PC-9 (cell line): ENCODE measurements around the gene ARSG. TPM values are rescaled to one million over a fixed set of nuclear protein-coding genes. Genes with fewer than 3 reads are reported as not detected.
A peak's percentile ranks its signal among the peaks of the same experiment; 100 is the strongest.

Experiments used
- BruUV-seq: library from RNA; stranded (reverse); fragments of 400-500 nt; replicated peaks from 2 replicates; lab custom pipeline; 2021; lab: Mats Ljungman, UMichigan
- CTCF ChIA-PET: fragments of 300-600 bp; sonication (Branson Sonifier 250); formaldehyde crosslinking; loops from one replicate; lab custom pipeline; 2022; ENCODE audit warnings: antibody characterized with exemption; lab: Charles Lee
- POLR2A ChIA-PET: fragments of 300-600 bp; sonication (Branson Sonifier 250); formaldehyde crosslinking; loops from one replicate; lab custom pipeline; 2022; ENCODE audit warnings: antibody characterized with exemption; ENCODE audit not compliant: unreplicated experiment; lab: Charles Lee
- DNase-seq, 2 experiments: peaks; one replicate each; pipeline versions ENCODE4 v3.0.0 to v3.0.0-alpha.2; 2015 to 2022; ENCODE audit warnings: mixed read lengths in 1 of 2
- H2AFZ ChIP-seq: fragments of 200-600 bp; sonication (generic); 2 replicates; pipeline ENCODE4 v1.8.1; 2017; ENCODE audit warnings: antibody characterized with exemption
- H3F3A ChIP-seq: fragments of 200-600 bp; sonication (generic); 2 replicates; pipeline ENCODE4 v1.8.1; 2017; ENCODE audit warnings: antibody characterized with exemption, mild to moderate bottlenecking, low read depth; ENCODE audit not compliant: insufficient read depth
- H3K27ac ChIP-seq: fragments of 200-600 bp; sonication (generic); 2 replicates; pipeline ENCODE4 v1.6.1; 2016; ENCODE audit warnings: mixed run types
- H3K27me3 ChIP-seq: fragments of 200-600 bp; sonication (generic); 2 replicates; pipeline ENCODE4 v1.6.1; 2016; ENCODE audit warnings: low read depth, mixed run types; ENCODE audit not compliant: insufficient read depth
- H3K36me3 ChIP-seq: fragments of 200-600 bp; sonication (generic); 2 replicates; pipeline ENCODE4 v1.6.1; 2016; ENCODE audit warnings: low read depth, mixed run types
- H3K4me1 ChIP-seq: fragments of 200-600 bp; sonication (generic); replicated peaks from 2 replicates; pipeline ENCODE4 v1.6.1; 2016; ENCODE audit warnings: mixed run types; ENCODE audit not compliant: insufficient read depth
- H3K4me2 ChIP-seq: fragments of 200-600 bp; sonication (generic); 2 replicates; pipeline ENCODE4 v1.6.1; 2017; ENCODE audit warnings: mixed run types
- H3K4me3 ChIP-seq: fragments of 200-600 bp; sonication (generic); 2 replicates; pipeline ENCODE4 v1.6.1; 2016; ENCODE audit warnings: mixed run types
- H3K79me2 ChIP-seq: fragments of 200-600 bp; sonication (generic); 2 replicates; pipeline ENCODE4 v1.6.1; 2017; ENCODE audit warnings: low read depth, mixed run types
- H3K9me2 ChIP-seq: fragments of 200-600 bp; sonication (generic); 2 replicates; pipeline ENCODE4 v1.8.1; 2017; ENCODE audit warnings: mild to moderate bottlenecking; ENCODE audit not compliant: insufficient read depth
- H3K9me3 ChIP-seq: fragments of 200-600 bp; sonication (generic); 2 replicates; pipeline ENCODE4 v1.8.1; 2016; ENCODE audit warnings: low read depth; ENCODE audit not compliant: insufficient read depth
- H4K20me1 ChIP-seq: fragments of 200-600 bp; sonication (generic); 2 replicates; pipeline ENCODE4 v1.8.1; 2017; ENCODE audit not compliant: insufficient read depth
- EZH2 ChIP-seq: fragments of 200-600 bp; sonication (generic); IDR thresholded peaks from 2 replicates; pipeline ENCODE4 v1.8.0; 2017; ENCODE audit warnings: antibody characterized with exemption, low read depth
- intact Hi-C: fragments of 100-400 bp; cut with micrococcal nuclease; formaldehyde crosslinking; loops from one replicate; pipeline ENCODE4 v1.10.0; 2022; ENCODE audit not compliant: unreplicated experiment
- total RNA-seq: library from RNA; stranded (reverse); gene quantifications from 2 replicates; pipeline ENCODE4 v1.2.3, GENCODE V29; 2021
- TF ChIP-seq, protein P1 (sequence below): fragments of 200-600 bp; sonication (generic); conservative IDR thresholded peaks from 2 replicates; pipeline ENCODE4 v1.6.1; 2017; ENCODE audit warnings: mixed run types, antibody characterized with exemption, mild to moderate bottlenecking, moderate library complexity

The ARSG gene
- total RNA-seq, 1 experiment from 2014 or later, result 4.0 TPM

DNA sequence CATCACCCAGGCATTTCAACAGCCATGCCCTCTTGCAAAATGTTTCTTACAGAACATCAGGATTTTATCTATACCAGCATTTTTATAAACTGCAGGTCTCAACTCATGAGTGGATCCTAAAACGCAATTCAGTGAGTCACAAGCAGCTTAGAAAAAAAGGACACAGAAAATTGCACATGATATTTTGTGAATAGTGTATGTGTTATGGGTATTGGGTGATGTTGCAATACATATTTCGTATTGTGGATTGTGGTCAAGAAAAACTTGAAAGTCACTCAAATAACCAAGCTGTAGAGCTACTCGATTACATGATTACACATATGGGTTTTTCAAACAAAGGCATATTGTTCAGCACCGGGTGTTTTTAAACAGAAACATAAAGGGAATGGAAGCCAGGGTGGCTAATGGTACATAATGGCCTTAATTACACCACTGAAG lies 164.6 kb downstream of the ARSG start:
- POLR2A ChIA-PET, result no interaction called here
- H3K4me3 ChIP-seq, result peak overlapping the region; percentile 68
- CTCF ChIA-PET, result interaction anchor here (0.5 to 0.6 kb wide), 2 partner anchors 15 to 208 kb away, joined by 3 read pairs; no protein-coding TSS in a partner anchor
- H3K9me2 ChIP-seq, result no peaks in the 10 kb centered on the region
- H3K27me3 ChIP-seq, result no peaks in the 10 kb centered on the region
- no peak for DNase-seq
- TF ChIP-seq, protein P1, sequence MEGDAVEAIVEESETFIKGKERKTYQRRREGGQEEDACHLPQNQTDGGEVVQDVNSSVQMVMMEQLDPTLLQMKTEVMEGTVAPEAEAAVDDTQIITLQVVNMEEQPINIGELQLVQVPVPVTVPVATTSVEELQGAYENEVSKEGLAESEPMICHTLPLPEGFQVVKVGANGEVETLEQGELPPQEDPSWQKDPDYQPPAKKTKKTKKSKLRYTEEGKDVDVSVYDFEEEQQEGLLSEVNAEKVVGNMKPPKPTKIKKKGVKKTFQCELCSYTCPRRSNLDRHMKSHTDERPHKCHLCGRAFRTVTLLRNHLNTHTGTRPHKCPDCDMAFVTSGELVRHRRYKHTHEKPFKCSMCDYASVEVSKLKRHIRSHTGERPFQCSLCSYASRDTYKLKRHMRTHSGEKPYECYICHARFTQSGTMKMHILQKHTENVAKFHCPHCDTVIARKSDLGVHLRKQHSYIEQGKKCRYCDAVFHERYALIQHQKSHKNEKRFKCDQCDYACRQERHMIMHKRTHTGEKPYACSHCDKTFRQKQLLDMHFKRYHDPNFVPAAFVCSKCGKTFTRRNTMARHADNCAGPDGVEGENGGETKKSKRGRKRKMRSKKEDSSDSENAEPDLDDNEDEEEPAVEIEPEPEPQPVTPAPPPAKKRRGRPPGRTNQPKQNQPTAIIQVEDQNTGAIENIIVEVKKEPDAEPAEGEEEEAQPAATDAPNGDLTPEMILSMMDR, result no peak
- TF ChIP-seq EZH2, result no peak
- peaks cover 27% of the 10 kb centered on the region for H3K4me1 ChIP-seq
- no peaks in the 10 kb centered on the region for H3K9me3 ChIP-seq
- peak overlapping the region; percentile 79 for H3K27ac ChIP-seq
- H4K20me1 ChIP-seq, result no peaks in the 10 kb centered on the region
- no TSS peak for BruUV-seq
- H3F3A ChIP-seq, result peaks cover 30% of the 10 kb centered on the region
- intact Hi-C loops, result loop anchor here (2.0 kb wide), 1 partner anchor 57 kb away; the partner anchor contains the start of gene PRKAR1A
- H3K79me2 ChIP-seq, result no peaks in the 10 kb centered on the region
- H3K36me3 ChIP-seq, result no peaks in the 10 kb centered on the region
- 0 out of 2 replicates have a peak overlapping the region, but pooled peaks have one; percentile 15 for H2AFZ ChIP-seq
- peak overlapping the region; percentile 92 for H3K4me2 ChIP-seq

DNA sequence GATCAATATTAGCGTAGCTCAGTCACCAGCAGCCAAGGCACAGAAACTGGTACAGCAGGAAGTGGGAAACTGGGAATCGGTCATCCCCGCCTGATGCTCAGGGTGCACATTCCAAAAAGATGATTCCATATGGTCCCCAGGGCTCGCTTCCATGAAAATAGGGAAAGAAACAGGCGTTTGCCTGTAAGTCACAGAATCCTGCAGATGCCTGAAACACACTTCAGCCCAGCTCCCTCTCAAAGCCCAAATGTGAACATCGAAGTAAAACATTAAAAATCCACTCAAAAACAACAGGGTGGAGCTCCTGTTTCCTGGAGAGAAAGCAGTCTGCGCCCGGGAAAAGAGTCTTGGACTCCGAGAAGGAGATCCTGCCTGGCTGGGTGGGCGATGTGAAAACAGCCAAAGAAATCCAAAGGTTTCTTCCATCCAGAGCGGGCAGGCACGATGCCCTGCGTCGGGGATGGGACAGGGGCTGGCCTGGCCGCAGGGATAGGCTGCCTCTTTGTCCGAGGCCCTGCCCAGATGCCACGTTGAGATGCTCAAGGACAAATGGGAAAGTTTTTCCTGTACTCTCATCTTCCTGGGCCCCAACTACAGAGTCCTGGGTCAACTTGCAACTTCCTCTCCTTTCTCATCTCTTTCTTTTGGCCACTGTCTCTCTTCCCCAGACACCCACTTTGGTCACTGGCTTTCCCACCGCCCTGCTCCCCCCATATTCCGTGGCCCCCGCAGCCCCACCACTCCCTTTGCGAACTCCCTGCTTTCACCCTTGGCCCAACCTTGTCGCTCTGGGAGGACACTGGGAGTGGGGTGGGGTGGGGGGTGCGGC lies 165.3 kb downstream of the ARSG start:
- no peak for TF ChIP-seq EZH2
- TF ChIP-seq, protein P1, result no peak
- Histone ChIP-seq H3K36me3 (no peaks in the 10 kb centered on the region), H2AFZ (peak overlapping the region; percentile 85), H3K79me2 (no peaks in the 10 kb centered on the region), H3K4me1 (peaks cover 34% of the 10 kb centered on the region), H3F3A (peaks cover 30% of the 10 kb centered on the region), H3K9me3 (no peaks in the 10 kb centered on the region), H4K20me1 (no peaks in the 10 kb centered on the region), H3K4me2 (peak overlapping the region; percentile 92), H3K4me3 (peak overlapping the region; percentile 68), H3K27ac (peak overlapping the region; percentile 79), H3K27me3 (no peaks in the 10 kb centered on the region), H3K9me2 (no peaks in the 10 kb centered on the region)
- peak; percentile 57 to 91 for DNase-seq
- intact Hi-C loops, result loop anchor here (1.0 to 2.0 kb wide), 2 partner anchors 56 to 209 kb away; partner anchors contain the start of gene PRKAR1A
- ChIA-PET CTCF (interaction anchor here (0.5 to 0.6 kb wide), 2 partner anchors 209 to 224 kb away, joined by 3 to 5 read pairs; no protein-coding TSS in a partner anchor), POLR2A (no interaction called here)
- TSS peak; percentile 47 for BruUV-seq

DNA sequence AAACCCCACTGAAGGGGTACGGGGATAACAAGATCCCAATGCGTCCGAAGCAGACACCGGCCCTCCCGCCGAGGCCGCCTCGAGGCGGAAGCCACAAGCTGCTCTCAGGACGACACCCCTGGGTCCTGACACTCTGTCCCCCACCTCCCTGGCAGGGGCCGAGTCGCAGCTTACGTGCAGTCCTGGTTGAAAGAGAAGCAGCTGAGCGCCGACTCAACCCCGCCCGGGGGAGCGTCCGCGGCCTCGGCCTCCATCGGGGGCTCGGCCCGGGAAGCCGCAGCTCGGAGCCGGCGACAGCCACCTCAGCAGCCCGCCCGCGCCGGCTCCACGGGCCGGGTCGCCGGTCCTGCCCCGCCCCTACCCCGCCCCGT lies 165.9 kb downstream of the ARSG start, which contains the start of gene WIPI1:
Gene WIPI1, minus strand, starts transcription at position 329 of the 371 bp plus-strand sequence. Its CDS starts 75 bp downstream, at position 254.
- no peaks in the 10 kb centered on the region for H3K36me3 ChIP-seq
- no peaks in the 10 kb centered on the region for H4K20me1 ChIP-seq
- ChIA-PET POLR2A (no interaction called here), CTCF (interaction anchor here (0.6 kb wide), 1 partner anchor 224 kb away, joined by 5 read pairs; no protein-coding TSS in a partner anchor)
- H2AFZ ChIP-seq, result peak within 1 kb of the TSS; percentile 85
- H3K4me2 ChIP-seq, result peak within 1 kb of the TSS; percentile 92
- peak within 1 kb of the TSS; percentile 68 for H3K4me3 ChIP-seq
- DNase-seq, result no peak
- no peaks in the 10 kb centered on the region for H3K9me2 ChIP-seq
- no peaks in the 10 kb centered on the region for H3K9me3 ChIP-seq
- peak within 1 kb of the TSS; percentile 79 for H3K27ac ChIP-seq
- H3K4me1 ChIP-seq, result peaks cover 34% of the 10 kb centered on the region
- intact Hi-C loops, result loop anchor here (1.0 to 2.0 kb wide), 2 partner anchors 56 to 210 kb away; partner anchors contain the start of gene PRKAR1A
- peaks cover 30% of the 10 kb centered on the region for H3F3A ChIP-seq
- no peaks in the 10 kb centered on the region for H3K27me3 ChIP-seq
- TF ChIP-seq, protein P1, result no peak
- no peak for TF ChIP-seq EZH2
- BruUV-seq, result no TSS peak
- no peaks in the 10 kb centered on the region for H3K79me2 ChIP-seq
